ENCODE measurements around the gene FAM217A. TPM values are rescaled to one million over a fixed set of nuclear protein-coding genes. Genes with fewer than 3 reads are reported as not detected.

The FAM217A gene, protein sequence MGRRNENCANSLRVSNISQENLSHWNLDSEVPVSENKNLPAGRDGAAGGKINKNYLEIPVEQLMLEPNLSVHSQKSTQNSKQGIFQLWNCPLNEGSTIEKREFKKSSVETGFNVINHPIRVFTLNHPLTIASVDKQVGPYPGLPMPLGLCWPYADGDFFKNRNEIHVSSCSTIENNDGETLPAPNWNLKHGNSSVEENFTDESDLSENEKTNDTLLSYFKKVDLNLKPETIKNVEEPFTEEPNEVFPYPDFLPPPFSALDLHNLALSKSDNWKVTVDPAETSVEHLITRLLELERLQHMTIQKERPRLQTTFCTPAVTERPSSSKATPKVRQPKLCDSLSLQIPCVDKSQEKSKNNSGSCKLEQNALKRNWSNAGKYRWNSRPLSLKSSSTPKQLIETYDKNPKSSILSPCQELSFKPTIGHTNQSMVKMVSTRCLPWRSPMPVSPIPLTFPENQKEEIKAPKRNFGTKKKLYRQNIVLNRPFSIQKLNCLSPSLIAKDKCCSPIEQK
- not detected for total RNA-seq
- polyA plus RNA-seq, result under 1 TPM in 2 of 4 donors, not detected in 2; 0.08 to 0.22 TPM

DNA sequence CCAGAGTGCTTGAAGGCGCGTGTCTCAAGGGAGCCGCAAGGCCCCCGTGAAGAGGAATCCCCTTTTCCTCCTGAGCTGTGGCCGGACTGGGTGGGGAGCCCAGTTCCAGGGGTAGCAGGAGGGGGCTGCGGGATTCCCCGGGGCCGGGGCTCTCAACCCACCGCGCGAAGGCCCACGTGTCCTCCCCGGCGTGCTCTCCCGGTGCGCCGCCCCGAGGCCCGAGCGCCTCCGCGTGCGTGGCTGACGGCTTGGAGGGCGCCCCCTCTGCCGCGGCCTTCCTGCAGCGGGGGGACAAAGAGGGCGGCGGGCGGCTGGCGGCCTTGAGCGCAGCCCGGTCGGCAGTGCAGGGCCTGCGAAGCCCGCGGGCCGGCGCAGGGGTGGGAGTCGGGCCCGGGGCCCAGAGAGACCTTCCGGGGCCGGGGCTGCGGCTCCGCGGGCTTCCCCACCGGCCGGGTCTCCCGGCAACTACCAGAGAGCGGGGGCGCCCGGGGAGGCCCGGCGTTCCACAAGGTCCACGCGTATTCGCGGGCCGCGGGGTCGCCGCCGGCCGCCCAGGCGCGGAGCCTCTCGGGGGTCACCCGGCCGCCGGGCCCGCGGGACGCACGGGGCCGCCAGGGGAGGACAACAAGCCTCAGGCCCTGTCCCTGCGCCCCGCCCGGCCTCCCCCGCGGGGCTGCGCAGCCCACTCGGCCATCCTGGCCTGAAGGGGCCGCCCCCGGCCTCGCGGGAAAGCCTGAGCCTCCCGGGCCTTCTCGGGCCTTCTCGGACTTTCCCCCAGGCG is at the start of gene FAM217A:
TSS of gene FAM217A (minus strand) at position 447 of the 781 bp plus-strand sequence. CDS start 1,723 bp downstream, outside the sequence.
- no peaks in the 10 kb centered on the region for H3K27me3 ChIP-seq (ENCODE audit: control insufficient read depth, insufficient read depth, low read length)
- Mint-ChIP-seq H3K27ac (peak within 1 kb of the TSS in 1 of 3 donors; percentile 63), H3K27me3 (peaks cover 6% of the 10 kb centered on the region), H3K4me1 (no peaks in the 10 kb centered on the region), H3K36me3 (no peaks in the 10 kb centered on the region), H3K4me3 (no peak within 1 kb of the TSS), H3K9me3 (no peaks in the 10 kb centered on the region)
- no peaks in the 10 kb centered on the region for H3K4me1 ChIP-seq (ENCODE audit: control insufficient read depth, insufficient read depth, low read length, poor library complexity, severe bottlenecking)
- DNase-seq (no peak), ATAC-seq (ENCODE audit: low read depth in 2 of 2) (no peak)
- no peaks in the 10 kb centered on the region for H3K36me3 ChIP-seq (ENCODE audit: control insufficient read depth, insufficient read depth, low read length)
- no peak within 1 kb of the TSS for H3K4me3 ChIP-seq (ENCODE audit: low read depth, low read length)
- no peaks in the 10 kb centered on the region for H3K9me3 ChIP-seq (ENCODE audit: control insufficient read depth in 2 of 2, low read length in 2 of 2)
- no peak within 1 kb of the TSS for H3K27ac ChIP-seq (ENCODE audit: insufficient read depth, low read length, poor library complexity, severe bottlenecking)

DNA sequence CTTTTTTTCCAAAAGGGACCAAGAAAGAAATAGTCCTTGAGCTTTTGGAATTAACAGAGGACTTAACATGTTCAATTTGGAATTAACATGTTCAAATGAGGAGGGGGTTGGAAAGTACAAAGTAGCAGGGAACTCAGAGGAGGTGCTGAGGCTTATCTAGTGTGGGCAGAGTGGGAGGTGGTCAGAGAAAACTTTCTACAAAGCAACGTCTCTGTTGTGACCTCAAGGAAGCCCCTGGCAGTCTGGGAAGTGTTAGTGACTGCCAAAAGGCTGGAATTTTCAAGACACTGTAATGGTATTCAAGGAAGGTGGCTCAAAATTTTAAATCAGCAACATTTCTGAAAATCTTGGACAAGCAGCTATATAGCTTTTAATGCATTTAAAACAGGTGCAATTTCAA is 49.1 kb upstream of the FAM217A start:
- ATAC-seq (ENCODE audit: low read depth in 2 of 2), result no peak
- no peaks in the 10 kb centered on the region for H3K27me3 ChIP-seq (ENCODE audit: control insufficient read depth, insufficient read depth, low read length)
- H3K27ac ChIP-seq (ENCODE audit: insufficient read depth, low read length, poor library complexity, severe bottlenecking), result no peak overlapping the region
- Mint-ChIP-seq H3K27me3 (no peaks in the 10 kb centered on the region), H3K4me1 (peaks cover 16 to 27% (median 19%) of the 10 kb centered on the region in 4 donors), H3K36me3 (peaks cover 60% of the 10 kb centered on the region), H3K4me3 (no peak overlapping the region), H3K9me3 (peaks cover 0 to 2% (median 0%) of the 10 kb centered on the region in 7 donors), H3K27ac (peak overlapping the region in 1 of 3 donors; percentile 42)
- no peaks in the 10 kb centered on the region for H3K9me3 ChIP-seq (ENCODE audit: control insufficient read depth in 2 of 2, low read length in 2 of 2)
- H3K4me1 ChIP-seq (ENCODE audit: control insufficient read depth, insufficient read depth, low read length, poor library complexity, severe bottlenecking), result no peaks in the 10 kb centered on the region
- H3K36me3 ChIP-seq (ENCODE audit: control insufficient read depth, insufficient read depth, low read length), result peaks cover 82% of the 10 kb centered on the region
- no peak overlapping the region for H3K4me3 ChIP-seq (ENCODE audit: low read depth, low read length)
- no peak for DNase-seq

DNA sequence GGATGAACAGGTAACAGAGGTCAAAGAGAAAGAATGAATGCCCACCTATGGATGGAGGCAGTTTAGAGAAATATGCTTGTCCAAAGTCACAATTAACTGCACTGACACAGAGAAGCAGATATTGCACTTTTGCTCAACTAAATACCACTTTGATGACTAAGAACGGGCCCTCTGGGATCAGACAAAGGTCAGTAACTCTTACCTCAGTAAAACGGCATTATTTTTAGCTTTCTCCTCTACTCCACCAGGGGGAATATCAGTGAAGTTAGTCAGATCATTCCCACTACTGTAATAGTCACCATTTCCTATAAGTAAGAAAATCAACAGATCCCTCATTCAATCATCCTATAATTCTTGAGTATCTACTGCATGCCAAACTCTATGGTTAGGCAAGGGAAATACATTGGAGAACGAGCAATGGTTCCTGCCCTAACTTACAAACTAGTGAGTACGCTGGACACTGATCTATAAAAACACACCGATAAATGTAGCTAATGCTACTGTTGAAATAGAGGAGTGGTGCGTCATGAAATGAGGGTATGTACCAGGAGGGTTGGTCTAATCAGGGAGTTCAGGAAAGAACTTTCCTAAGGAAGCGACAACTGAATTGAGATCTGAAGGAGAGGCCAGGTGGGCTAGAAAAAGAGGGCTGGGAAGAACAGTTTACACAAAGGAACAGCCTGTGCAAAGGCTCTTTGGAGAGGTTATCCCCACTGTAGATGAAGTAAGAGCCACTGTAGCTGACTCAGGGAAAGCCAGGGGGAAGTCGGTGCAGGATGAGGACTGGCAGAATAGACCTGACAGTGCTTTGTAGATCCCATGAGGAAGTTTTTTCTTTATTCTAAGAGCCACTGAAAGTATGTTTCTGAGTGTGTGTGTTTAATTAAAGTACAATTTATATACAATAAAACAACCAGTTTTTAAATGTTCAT is 47.3 kb upstream of the FAM217A start:
- H3K27ac ChIP-seq (ENCODE audit: insufficient read depth, low read length, poor library complexity, severe bottlenecking), result no peak overlapping the region
- no peak for DNase-seq
- no peaks in the 10 kb centered on the region for H3K4me1 ChIP-seq (ENCODE audit: control insufficient read depth, insufficient read depth, low read length, poor library complexity, severe bottlenecking)
- no peaks in the 10 kb centered on the region for H3K27me3 Mint-ChIP-seq
- H3K36me3 Mint-ChIP-seq, result peaks cover 47% of the 10 kb centered on the region
- peak overlapping the region in 1 of 3 donors; percentile 95 for H3K27ac Mint-ChIP-seq
- no peak overlapping the region for H3K4me3 Mint-ChIP-seq
- no peaks in the 10 kb centered on the region for H3K9me3 Mint-ChIP-seq
- H3K4me3 ChIP-seq (ENCODE audit: low read depth, low read length), result no peak overlapping the region
- H3K9me3 ChIP-seq (ENCODE audit: control insufficient read depth in 2 of 2, low read length in 2 of 2), result no peaks in the 10 kb centered on the region
- ATAC-seq (ENCODE audit: low read depth in 2 of 2), result no peak
- peaks cover 5 to 17% (median 14%) of the 10 kb centered on the region in 4 donors for H3K4me1 Mint-ChIP-seq
- H3K36me3 ChIP-seq (ENCODE audit: control insufficient read depth, insufficient read depth, low read length), result peaks cover 88% of the 10 kb centered on the region
- no peaks in the 10 kb centered on the region for H3K27me3 ChIP-seq (ENCODE audit: control insufficient read depth, insufficient read depth, low read length)

DNA sequence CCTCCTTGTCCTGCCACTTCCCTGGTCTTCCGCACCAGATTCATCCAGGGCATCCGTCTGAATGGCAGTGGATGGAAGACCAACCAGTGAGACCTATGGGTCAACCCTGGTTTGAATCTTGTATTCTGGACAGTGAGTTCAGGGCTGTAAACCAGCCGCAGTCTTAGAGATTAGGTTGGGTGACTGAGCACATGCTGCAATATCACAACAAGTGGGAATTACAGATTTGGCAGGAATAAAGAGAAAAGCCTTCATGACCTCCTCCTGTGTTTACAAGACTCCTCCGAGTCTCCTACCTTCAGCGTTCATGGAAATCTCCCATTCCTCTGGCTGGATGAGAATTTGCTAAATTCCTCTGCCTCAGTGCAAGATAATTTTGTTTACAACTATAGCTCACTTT is 46.6 kb upstream of the FAM217A start:
- H3K4me1 Mint-ChIP-seq, result peaks cover 5 to 17% (median 15%) of the 10 kb centered on the region in 4 donors
- no peaks in the 10 kb centered on the region for H3K27me3 Mint-ChIP-seq
- H3K9me3 Mint-ChIP-seq, result no peaks in the 10 kb centered on the region
- peaks cover 48% of the 10 kb centered on the region for H3K36me3 Mint-ChIP-seq
- Histone ChIP-seq H3K36me3 (ENCODE audit: control insufficient read depth, insufficient read depth, low read length) (peaks cover 88% of the 10 kb centered on the region), H3K27ac (ENCODE audit: insufficient read depth, low read length, poor library complexity, severe bottlenecking) (no peak overlapping the region), H3K9me3 (ENCODE audit: control insufficient read depth in 2 of 2, low read length in 2 of 2) (no peaks in the 10 kb centered on the region), H3K4me3 (ENCODE audit: low read depth, low read length) (no peak overlapping the region), H3K4me1 (ENCODE audit: control insufficient read depth, insufficient read depth, low read length, poor library complexity, severe bottlenecking) (no peaks in the 10 kb centered on the region), H3K27me3 (ENCODE audit: control insufficient read depth, insufficient read depth, low read length) (no peaks in the 10 kb centered on the region)
- H3K4me3 Mint-ChIP-seq, result no peak overlapping the region
- no peak overlapping the region for H3K27ac Mint-ChIP-seq
- DNase-seq (no peak), ATAC-seq (ENCODE audit: low read depth in 2 of 2) (no peak)

DNA sequence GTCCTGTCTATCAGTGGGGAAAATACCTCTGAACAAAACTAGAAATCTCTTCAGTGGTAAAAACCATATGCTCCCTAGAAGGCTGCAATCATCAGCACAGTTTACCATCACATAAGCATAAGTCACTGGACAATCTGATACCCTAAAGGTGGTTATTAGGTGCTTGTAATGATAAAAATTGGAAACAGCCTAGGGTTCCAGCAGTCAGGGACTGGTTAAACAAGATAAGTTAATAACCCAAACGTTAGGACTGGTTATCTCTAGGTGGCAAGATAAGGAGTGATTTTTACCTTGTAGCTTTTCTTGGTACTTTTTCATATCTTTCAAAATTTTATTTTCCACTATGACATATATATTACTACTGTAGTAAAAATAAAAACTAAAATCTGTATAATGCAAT is 45.4 kb upstream of the FAM217A start:
- no peak for ATAC-seq (ENCODE audit: low read depth in 2 of 2)
- Histone ChIP-seq H3K4me1 (ENCODE audit: control insufficient read depth, insufficient read depth, low read length, poor library complexity, severe bottlenecking) (no peaks in the 10 kb centered on the region), H3K9me3 (ENCODE audit: control insufficient read depth in 2 of 2, low read length in 2 of 2) (no peaks in the 10 kb centered on the region), H3K27ac (ENCODE audit: insufficient read depth, low read length, poor library complexity, severe bottlenecking) (no peak overlapping the region), H3K36me3 (ENCODE audit: control insufficient read depth, insufficient read depth, low read length) (peaks cover 86% of the 10 kb centered on the region), H3K27me3 (ENCODE audit: control insufficient read depth, insufficient read depth, low read length) (no peaks in the 10 kb centered on the region), H3K4me3 (ENCODE audit: low read depth, low read length) (no peak overlapping the region)
- no peaks in the 10 kb centered on the region for H3K9me3 Mint-ChIP-seq
- H3K4me3 Mint-ChIP-seq, result no peak overlapping the region
- no peaks in the 10 kb centered on the region for H3K27me3 Mint-ChIP-seq
- H3K27ac Mint-ChIP-seq, result no peak overlapping the region
- peaks cover 0 to 12% (median 4%) of the 10 kb centered on the region in 4 donors for H3K4me1 Mint-ChIP-seq
- DNase-seq, result no peak
- H3K36me3 Mint-ChIP-seq, result peaks cover 45% of the 10 kb centered on the region

DNA sequence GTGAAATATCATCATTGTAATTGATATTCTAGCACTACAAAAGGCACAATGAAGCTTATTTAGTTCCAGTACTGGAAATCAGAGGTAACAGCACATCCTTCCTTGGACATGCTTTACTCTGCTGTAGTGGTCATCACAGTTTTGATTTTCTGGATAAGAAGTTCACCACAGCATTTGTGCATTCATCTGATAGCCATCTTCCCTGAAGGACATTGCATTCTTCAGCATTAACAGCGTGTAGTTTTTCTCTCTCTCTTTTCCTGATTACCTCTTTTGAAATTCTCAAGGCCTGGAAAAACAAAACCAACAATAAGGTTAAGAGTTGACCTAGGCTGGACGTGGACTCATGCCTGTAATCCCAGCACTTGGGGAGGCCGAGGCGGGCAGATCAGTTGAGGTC is 36.8 kb upstream of the FAM217A start:
- H3K27me3 Mint-ChIP-seq, result peaks cover 21% of the 10 kb centered on the region
- Histone ChIP-seq H3K36me3 (ENCODE audit: control insufficient read depth, insufficient read depth, low read length) (peaks cover 50% of the 10 kb centered on the region), H3K4me3 (ENCODE audit: low read depth, low read length) (no peak overlapping the region), H3K27me3 (ENCODE audit: control insufficient read depth, insufficient read depth, low read length) (peaks cover 5% of the 10 kb centered on the region), H3K4me1 (ENCODE audit: control insufficient read depth, insufficient read depth, low read length, poor library complexity, severe bottlenecking) (no peaks in the 10 kb centered on the region), H3K9me3 (ENCODE audit: control insufficient read depth in 2 of 2, low read length in 2 of 2) (peaks cover 17 to 21% of the 10 kb centered on the region in 2 experiments), H3K27ac (ENCODE audit: insufficient read depth, low read length, poor library complexity, severe bottlenecking) (no peak overlapping the region)
- H3K4me3 Mint-ChIP-seq, result no peak overlapping the region
- H3K36me3 Mint-ChIP-seq, result peaks cover 42% of the 10 kb centered on the region
- peaks cover 9 to 19% (median 11%) of the 10 kb centered on the region in 7 donors for H3K9me3 Mint-ChIP-seq
- DNase-seq (no peak), ATAC-seq (ENCODE audit: low read depth in 2 of 2) (no peak)
- H3K27ac Mint-ChIP-seq, result peak overlapping the region in 1 of 3 donors; percentile 22
- peaks cover 0 to 4% (median 2%) of the 10 kb centered on the region in 4 donors for H3K4me1 Mint-ChIP-seq

DNA sequence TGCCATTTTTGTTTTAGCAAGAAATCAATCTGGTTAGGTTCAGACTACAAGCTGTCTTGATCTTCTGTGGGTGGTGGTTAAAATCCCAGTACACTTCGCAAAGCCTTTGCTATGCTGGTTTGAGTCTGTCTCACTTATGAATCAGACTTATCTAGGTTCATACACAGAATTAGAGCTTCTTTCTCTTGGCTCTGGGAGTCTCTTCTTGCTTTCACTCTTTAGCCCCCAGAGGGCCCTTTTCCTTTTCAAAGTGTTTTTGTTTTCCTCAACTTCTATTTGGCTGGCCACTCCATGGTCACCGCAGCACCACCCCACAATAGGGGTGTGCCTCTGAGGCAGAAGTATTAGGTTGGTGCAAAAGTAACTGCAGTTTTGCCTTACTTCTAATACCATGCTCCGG is 35.2 kb upstream of the FAM217A start:
- peaks cover 17 to 21% of the 10 kb centered on the region in 2 experiments for H3K9me3 ChIP-seq (ENCODE audit: control insufficient read depth in 2 of 2, low read length in 2 of 2)
- H3K36me3 ChIP-seq (ENCODE audit: control insufficient read depth, insufficient read depth, low read length), result peaks cover 36% of the 10 kb centered on the region
- peaks cover 8% of the 10 kb centered on the region for H3K27me3 ChIP-seq (ENCODE audit: control insufficient read depth, insufficient read depth, low read length)
- Mint-ChIP-seq H3K4me1 (peaks cover 0 to 4% (median under 1%) of the 10 kb centered on the region in 4 donors), H3K27me3 (peaks cover 28% of the 10 kb centered on the region), H3K9me3 (peaks cover 9 to 19% (median 11%) of the 10 kb centered on the region in 7 donors), H3K36me3 (peaks cover 34% of the 10 kb centered on the region), H3K27ac (peak overlapping the region in 1 of 3 donors; percentile 12), H3K4me3 (no peak overlapping the region)
- H3K27ac ChIP-seq (ENCODE audit: insufficient read depth, low read length, poor library complexity, severe bottlenecking), result no peak overlapping the region
- ATAC-seq (ENCODE audit: low read depth in 2 of 2) (no peak), DNase-seq (no peak)
- no peaks in the 10 kb centered on the region for H3K4me1 ChIP-seq (ENCODE audit: control insufficient read depth, insufficient read depth, low read length, poor library complexity, severe bottlenecking)
- no peak overlapping the region for H3K4me3 ChIP-seq (ENCODE audit: low read depth, low read length)
